Loucy (cell line): ENCODE results near the gene RNF41.

Experiments
- H2AFZ ChIP-seq: fragments of 200-600 bp; sonication (generic); 2 replicates; pipeline ENCODE4 v1.6.0; 2016; ENCODE audit warnings: antibody characterized with exemption, mild to moderate bottlenecking, low read length, moderate library complexity
- H3F3A ChIP-seq: fragments of 200-600 bp; 2 replicates; pipeline ENCODE4 v1.6.0; 2016; ENCODE audit warnings: antibody characterized with exemption, low read depth, mild to moderate bottlenecking
- H3K27me3 ChIP-seq: fragments of 200-600 bp; sonication (generic); 2 replicates; pipeline ENCODE4 v1.6.1; 2014; ENCODE audit warnings: low read length, mild to moderate bottlenecking; ENCODE audit not compliant: insufficient read depth, poor library complexity, severe bottlenecking
- H3K36me3 ChIP-seq: fragments of 200-600 bp; sonication (generic); 2 replicates; pipeline ENCODE4 v1.6.1; 2016; ENCODE audit warnings: low read length; ENCODE audit not compliant: insufficient read depth
- H3K4me1 ChIP-seq: fragments of 200-600 bp; sonication (generic); 2 replicates; pipeline ENCODE4 v1.5.1; 2014; ENCODE audit warnings: low read length, mild to moderate bottlenecking; ENCODE audit not compliant: insufficient read depth, poor library complexity, severe bottlenecking
- H3K4me2 ChIP-seq: fragments of 200-600 bp; sonication (generic); 2 replicates; pipeline ENCODE4 v1.6.0; 2014; ENCODE audit warnings: antibody characterized with exemption, low read length, low read depth, mild to moderate bottlenecking; ENCODE audit not compliant: poor library complexity, severe bottlenecking
- H3K4me3 ChIP-seq: fragments of 200-600 bp; sonication (generic); 2 replicates; pipeline ENCODE4 v1.5.1; 2014; ENCODE audit warnings: low read length, mild to moderate bottlenecking, mixed read lengths; ENCODE audit not compliant: poor library complexity, severe bottlenecking
- H3K79me2 ChIP-seq: fragments of 200-600 bp; sonication (generic); 2 replicates; pipeline ENCODE4 v1.6.1; 2014; ENCODE audit warnings: low read length; ENCODE audit not compliant: insufficient read depth
- H3K9ac ChIP-seq: fragments of 200-600 bp; sonication (generic); 2 replicates; pipeline ENCODE4 v1.6.0; 2014; ENCODE audit warnings: mild to moderate bottlenecking, low read depth, low read length, moderate library complexity; ENCODE audit not compliant: poor library complexity, severe bottlenecking
- H3K9me2 ChIP-seq: fragments of 200-600 bp; sonication (generic); replicated peaks from 2 replicates; pipeline ENCODE4 v1.6.1; 2016; ENCODE audit warnings: low read depth, low read length, mixed read lengths
- H3K9me3 ChIP-seq: fragments of 200-600 bp; sonication (generic); 2 replicates; pipeline ENCODE4 v1.6.1; 2014; ENCODE audit warnings: mild to moderate bottlenecking, antibody characterized with exemption, low read length, low read depth; ENCODE audit not compliant: insufficient read depth
- H4K20me1 ChIP-seq: fragments of 200-600 bp; sonication (generic); 2 replicates; pipeline ENCODE4 v1.6.0; 2014; ENCODE audit warnings: antibody characterized with exemption, low read length, mild to moderate bottlenecking; ENCODE audit not compliant: insufficient read depth, poor library complexity, severe bottlenecking
- CTCF ChIP-seq: fragments of 200-600 bp; sonication (generic); conservative IDR thresholded peaks from 2 replicates; pipeline ENCODE4 v1.5.1; 2014; ENCODE audit warnings: mild to moderate bottlenecking, antibody characterized with exemption, low read length
- EZH2phosphoT487 ChIP-seq: fragments of 200-600 bp; IDR thresholded peaks from 2 replicates; pipeline ENCODE4 v1.6.1; 2018; ENCODE audit warnings: antibody characterized with exemption, mild to moderate bottlenecking, moderate library complexity, borderline replicate concordance

Gene RNF41

GRCh38 chr12:56153678-56154065 lies 68.0 kb downstream of the RNF41 start:
- H3K4me2 ChIP-seq: peak overlapping the region; percentile 77
- no peak overlapping the region for H2AFZ ChIP-seq
- H3K9me3 ChIP-seq: no peaks in the 10 kb centered on the region
- H3K9ac ChIP-seq: peak overlapping the region; percentile 92
- peak overlapping the region; percentile 88 for H3K4me3 ChIP-seq
- TF ChIP-seq CTCF (no peak), EZH2phosphoT487 (no peak)
- peaks cover 22% of the 10 kb centered on the region for H3K4me1 ChIP-seq
- H3K9me2 ChIP-seq: no peaks in the 10 kb centered on the region
- H3K27me3 ChIP-seq: no peaks in the 10 kb centered on the region
- peaks cover 39% of the 10 kb centered on the region for H3K79me2 ChIP-seq
- no peaks in the 10 kb centered on the region for H3F3A ChIP-seq
- no peaks in the 10 kb centered on the region for H3K36me3 ChIP-seq
- H4K20me1 ChIP-seq: peaks cover 4% of the 10 kb centered on the region

GRCh38 chr12:56152756-56153677 lies 68.7 kb downstream of the RNF41 start:
- Histone ChIP-seq H4K20me1 (no peaks in the 10 kb centered on the region), H3K9me2 (no peaks in the 10 kb centered on the region), H3F3A (no peaks in the 10 kb centered on the region), H3K79me2 (peaks cover 34% of the 10 kb centered on the region), H3K4me1 (peaks cover 21% of the 10 kb centered on the region), H3K9ac (peak overlapping the region; percentile 92), H3K4me3 (peak overlapping the region; percentile 88), H3K4me2 (peak overlapping the region; percentile 77), H3K9me3 (no peaks in the 10 kb centered on the region), H3K36me3 (no peaks in the 10 kb centered on the region), H2AFZ (peak overlapping the region; percentile 77), H3K27me3 (no peaks in the 10 kb centered on the region)
- TF ChIP-seq CTCF: no peak
- no peak for TF ChIP-seq EZH2phosphoT487
